Measurements from ENCODE around the gene ZNF749. TPM values are rescaled to one million over a fixed set of nuclear protein-coding genes. Genes with fewer than 3 reads are reported as not detected.

The ZNF749 gene
- polyA plus RNA-seq (2011; rRNA removed) (10.0 and 11.4 TPM in 2 replicates), polyA minus RNA-seq (2011; rRNA and poly(A)+ RNA removed) (6.9 and 9.6 TPM in 2 replicates)

DNA sequence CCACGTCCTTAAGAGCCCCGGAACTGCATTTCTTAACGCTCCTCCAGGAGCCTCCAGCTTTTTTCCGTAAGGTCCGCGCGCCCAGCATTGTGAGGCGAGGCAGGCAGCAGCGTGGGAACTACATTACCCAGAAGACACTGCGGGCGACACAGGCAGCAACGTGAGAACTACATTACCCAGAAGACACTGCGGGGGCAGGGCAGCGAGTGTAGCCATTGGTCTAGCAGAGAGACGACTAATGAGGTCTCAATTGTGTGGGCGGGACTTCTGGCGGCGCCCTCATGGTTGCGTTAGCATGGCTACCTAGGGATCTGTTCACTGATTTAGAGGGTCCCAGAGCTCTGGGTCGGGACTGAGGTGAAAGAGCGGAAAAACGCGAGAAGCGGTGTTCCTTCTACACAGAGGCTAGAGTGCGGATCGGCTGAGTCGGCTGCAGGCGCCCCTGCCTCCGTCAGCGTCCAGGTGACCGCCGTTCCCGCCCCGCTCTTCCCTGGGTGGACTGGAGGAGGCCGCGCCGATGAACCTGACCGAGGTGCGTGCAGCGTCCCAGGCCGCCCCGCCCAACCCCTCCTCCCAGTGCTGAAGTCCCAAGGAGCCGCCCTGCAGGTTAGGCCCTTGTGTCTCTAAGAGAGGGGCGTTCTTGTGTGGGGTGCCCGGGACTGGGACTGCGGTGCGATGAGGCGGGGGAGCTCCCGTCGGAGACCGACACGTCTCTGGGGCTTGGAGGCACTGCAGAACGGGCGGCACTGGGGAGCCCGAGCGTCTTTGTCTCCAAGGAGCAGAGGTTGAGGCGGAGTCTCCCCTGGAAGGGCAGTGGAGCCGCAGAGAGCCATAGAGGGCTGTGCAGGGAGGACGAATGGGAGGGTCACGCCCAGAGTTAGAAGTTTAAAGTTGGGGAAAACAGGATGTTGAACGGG is at the start of gene ZNF749:
TSS of gene ZNF749 (plus strand) at position 264 of the 917 bp plus-strand sequence. CDS start at position 518, 254 bp downstream.
- H3K36me3 ChIP-seq (ENCODE audit: control insufficient read depth, insufficient read depth, low read length): no peaks in the 10 kb centered on the region; the same call in 1 of the 2 replicates
- peak; percentile 87 for DNase-seq (ENCODE audit: low read depth)
- POLR2A ChIA-PET: interaction anchor here (0.8 kb wide), 1 partner anchor 42 kb away, joined by 3 read pairs; no protein-coding TSS in a partner anchor

DNA sequence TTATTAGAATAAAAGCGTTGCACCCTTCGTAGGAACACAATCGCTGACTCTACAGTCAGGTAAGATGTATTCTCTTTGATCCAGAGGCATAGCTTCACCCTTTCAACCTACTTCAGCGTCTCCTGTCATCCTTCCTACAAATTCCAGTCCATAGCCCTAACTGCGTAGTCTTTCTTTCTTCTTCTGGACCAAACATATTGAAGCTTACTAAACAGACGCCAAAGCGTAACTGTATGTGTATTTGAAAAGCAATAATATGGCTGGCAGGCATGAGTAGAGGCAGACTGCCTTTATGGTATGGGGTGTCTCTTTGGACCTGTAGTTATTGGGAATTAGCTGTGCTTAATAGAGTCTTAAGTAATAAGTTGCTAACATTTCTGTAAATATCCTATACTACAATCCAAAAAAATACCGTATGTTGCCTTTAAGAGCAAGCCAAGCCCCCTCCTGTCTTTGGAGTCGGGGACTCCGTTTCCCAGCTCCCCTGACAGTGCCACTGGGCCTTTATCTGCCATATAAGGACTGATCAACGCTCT is 45.9 kb upstream of the ZNF749 start:
- Histone ChIP-seq H3K36me3 (ENCODE audit: control insufficient read depth, insufficient read depth, low read length) (peaks cover 4% of the 10 kb centered on the region), H3K4me3 (ENCODE audit: low read depth, low read length) (peak overlapping the region; percentile 91), H3K27me3 (ENCODE audit: control insufficient read depth, insufficient read depth, low read length) (no peaks in the 10 kb centered on the region)
- ChIA-PET POLR2A (interaction anchor here (0.9 kb wide), 1 partner anchor 26 kb away, joined by 3 read pairs; no protein-coding TSS in a partner anchor), CTCF (interaction anchor here (1.2 kb wide), 1 partner anchor 16 kb away, joined by 3 read pairs; no protein-coding TSS in a partner anchor)
- DNase-seq (ENCODE audit: low read depth): no peak
- TF ChIP-seq, protein P1, sequence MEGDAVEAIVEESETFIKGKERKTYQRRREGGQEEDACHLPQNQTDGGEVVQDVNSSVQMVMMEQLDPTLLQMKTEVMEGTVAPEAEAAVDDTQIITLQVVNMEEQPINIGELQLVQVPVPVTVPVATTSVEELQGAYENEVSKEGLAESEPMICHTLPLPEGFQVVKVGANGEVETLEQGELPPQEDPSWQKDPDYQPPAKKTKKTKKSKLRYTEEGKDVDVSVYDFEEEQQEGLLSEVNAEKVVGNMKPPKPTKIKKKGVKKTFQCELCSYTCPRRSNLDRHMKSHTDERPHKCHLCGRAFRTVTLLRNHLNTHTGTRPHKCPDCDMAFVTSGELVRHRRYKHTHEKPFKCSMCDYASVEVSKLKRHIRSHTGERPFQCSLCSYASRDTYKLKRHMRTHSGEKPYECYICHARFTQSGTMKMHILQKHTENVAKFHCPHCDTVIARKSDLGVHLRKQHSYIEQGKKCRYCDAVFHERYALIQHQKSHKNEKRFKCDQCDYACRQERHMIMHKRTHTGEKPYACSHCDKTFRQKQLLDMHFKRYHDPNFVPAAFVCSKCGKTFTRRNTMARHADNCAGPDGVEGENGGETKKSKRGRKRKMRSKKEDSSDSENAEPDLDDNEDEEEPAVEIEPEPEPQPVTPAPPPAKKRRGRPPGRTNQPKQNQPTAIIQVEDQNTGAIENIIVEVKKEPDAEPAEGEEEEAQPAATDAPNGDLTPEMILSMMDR (IDR thresholded peaks at IDR 0.05; ENCODE audit: insufficient read depth, low read depth, low read length): no peak

More for the DNA sequence above, at the start of gene ZNF749:
- TF ChIP-seq, protein P1 (IDR thresholded peaks at IDR 0.05; ENCODE audit: insufficient read depth, low read depth, low read length): no peak
- CTCF ChIA-PET: interaction anchor here (1.4 kb wide), 1 partner anchor 21 kb away, joined by 3 read pairs; no protein-coding TSS in a partner anchor
- peak within 1 kb of the TSS; percentile 71 for H3K4me3 ChIP-seq (ENCODE audit: low read depth, low read length)
- H3K27me3 ChIP-seq (ENCODE audit: control insufficient read depth, insufficient read depth, low read length): no peaks in the 10 kb centered on the region

DNA sequence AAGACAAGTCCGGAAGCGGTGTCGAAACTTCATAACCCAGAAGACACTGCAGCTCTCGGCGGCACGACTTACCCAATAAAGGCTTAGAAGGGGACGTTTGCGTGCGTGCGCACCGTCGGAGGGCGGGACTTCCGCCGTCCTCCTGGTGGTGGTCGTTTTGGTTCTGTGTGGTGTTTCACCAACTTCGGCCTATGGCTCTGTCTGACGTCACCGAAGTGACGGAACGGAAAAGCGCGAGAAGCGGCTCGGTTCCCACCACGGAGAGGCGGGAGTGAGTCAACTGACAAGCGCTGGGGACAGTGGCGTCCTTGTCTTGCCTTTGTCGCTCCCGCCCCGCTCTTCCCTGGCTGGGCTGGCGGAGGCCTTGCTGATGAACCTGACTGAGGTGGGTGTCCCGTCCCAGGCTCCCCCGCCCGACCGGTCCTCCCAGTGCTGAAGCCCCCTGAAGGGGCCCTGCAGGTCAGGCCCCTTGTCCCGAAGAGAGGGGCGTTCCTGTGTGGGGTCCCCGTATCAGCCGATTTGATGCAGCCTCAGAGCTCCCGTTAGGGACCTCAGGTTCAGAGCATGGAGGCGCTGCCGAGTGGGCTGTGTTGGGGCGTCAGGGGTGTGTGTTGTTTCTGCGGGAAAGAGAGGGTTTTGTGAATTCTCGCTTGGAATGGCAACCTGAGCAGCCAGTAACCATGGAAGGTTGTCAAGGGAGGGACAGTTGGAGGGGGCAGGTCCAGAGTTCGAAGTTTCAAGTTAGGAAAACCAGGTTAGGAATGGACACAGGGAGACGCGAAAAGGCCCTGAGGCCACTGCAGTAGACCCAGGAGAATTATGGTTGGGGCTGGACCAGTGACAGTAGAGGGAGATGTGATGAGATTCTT is 45.2 kb upstream of the ZNF749 start, which contains the start of gene ZNF548:
TSS of gene ZNF548 (plus strand) at position 125 of the 869 bp plus-strand sequence. CDS start at position 371, 246 bp downstream.
- no peaks in the 10 kb centered on the region for H3K27me3 ChIP-seq (ENCODE audit: control insufficient read depth, insufficient read depth, low read length)
- CTCF ChIA-PET: interaction anchor here (1.2 kb wide), 1 partner anchor 16 kb away, joined by 3 read pairs; no protein-coding TSS in a partner anchor
- POLR2A ChIA-PET: interaction anchor here (0.9 kb wide), 1 partner anchor 27 kb away, joined by 3 read pairs; no protein-coding TSS in a partner anchor
- DNase-seq (ENCODE audit: low read depth): peak; percentile 96
- H3K36me3 ChIP-seq (ENCODE audit: control insufficient read depth, insufficient read depth, low read length): peaks cover 4% of the 10 kb centered on the region
- peak within 1 kb of the TSS; percentile 91 for H3K4me3 ChIP-seq (ENCODE audit: low read depth, low read length)
- TF ChIP-seq, protein P1 (IDR thresholded peaks at IDR 0.05; ENCODE audit: insufficient read depth, low read depth, low read length): peak; percentile 25; the same call in 1 of the 2 replicates

DNA sequence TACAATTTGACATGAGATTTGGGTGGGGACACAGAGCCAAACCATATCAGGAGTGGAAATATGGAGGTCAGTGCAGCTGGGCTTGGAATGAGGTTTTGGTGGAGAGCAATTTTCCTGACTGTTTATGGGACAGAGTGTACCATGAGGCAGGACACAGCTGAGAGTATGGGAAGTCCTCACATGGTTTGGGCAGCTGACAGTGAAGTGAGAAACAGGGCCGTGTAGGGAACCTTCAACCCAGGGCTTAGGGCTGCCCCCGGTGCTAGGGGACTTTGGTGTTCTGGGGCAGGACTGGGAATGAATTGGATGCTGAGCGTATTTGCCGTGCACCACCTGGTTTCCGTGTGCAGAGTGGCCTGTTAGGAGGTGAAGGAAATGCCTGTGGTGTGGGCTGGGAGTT is 39.4 kb upstream of the ZNF749 start:
- POLR2A ChIA-PET: no interaction called here
- Histone ChIP-seq H3K36me3 (ENCODE audit: control insufficient read depth, insufficient read depth, low read length) (peaks cover 26% of the 10 kb centered on the region), H3K4me3 (ENCODE audit: low read depth, low read length) (no peak overlapping the region), H3K27me3 (ENCODE audit: control insufficient read depth, insufficient read depth, low read length) (no peaks in the 10 kb centered on the region)
- CTCF ChIA-PET: no interaction called here
- DNase-seq (ENCODE audit: low read depth): no peak
- TF ChIP-seq, protein P1 (IDR thresholded peaks at IDR 0.05; ENCODE audit: insufficient read depth, low read depth, low read length): no peak

Measured in BJ (cell line).